Limb (tissue), 2 donors: ENCODE measurements around the gene FREM2.
A peak's percentile ranks its signal among the peaks of the same experiment; 100 is the strongest.

Experiments
- DNase-seq, 2 donors: peaks; one replicate each; pipeline ENCODE4 v3.0.0-alpha.2; 2016; ENCODE audit errors: extremely low spot score in 2 of 2

FREM2 gene

DNA sequence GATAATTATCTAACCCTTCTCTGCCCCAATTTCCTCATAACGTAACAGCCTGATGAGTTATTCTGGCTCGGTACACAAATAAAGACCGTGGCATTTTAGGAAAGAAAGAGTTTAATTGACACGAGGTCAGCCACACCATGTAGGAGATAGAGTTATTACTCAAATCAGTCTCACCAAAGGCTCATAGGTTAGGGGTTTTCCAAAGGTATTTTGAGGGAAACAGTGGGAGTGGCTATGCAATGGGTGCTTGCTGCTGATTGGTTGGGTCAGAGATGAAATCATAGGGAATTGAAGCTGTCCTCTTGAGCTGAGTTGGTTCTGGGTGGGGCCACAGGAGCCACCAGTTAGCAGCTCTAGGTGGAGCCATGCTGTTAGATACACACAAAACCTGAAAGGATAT is 137.5 kb downstream of the FREM2 start:
- DNase-seq, result no peak

- DNase-seq, result no peak
These were observed 139.4 kb downstream of the FREM2 start for GRCh38 chr13:38826182-38826813.

DNA sequence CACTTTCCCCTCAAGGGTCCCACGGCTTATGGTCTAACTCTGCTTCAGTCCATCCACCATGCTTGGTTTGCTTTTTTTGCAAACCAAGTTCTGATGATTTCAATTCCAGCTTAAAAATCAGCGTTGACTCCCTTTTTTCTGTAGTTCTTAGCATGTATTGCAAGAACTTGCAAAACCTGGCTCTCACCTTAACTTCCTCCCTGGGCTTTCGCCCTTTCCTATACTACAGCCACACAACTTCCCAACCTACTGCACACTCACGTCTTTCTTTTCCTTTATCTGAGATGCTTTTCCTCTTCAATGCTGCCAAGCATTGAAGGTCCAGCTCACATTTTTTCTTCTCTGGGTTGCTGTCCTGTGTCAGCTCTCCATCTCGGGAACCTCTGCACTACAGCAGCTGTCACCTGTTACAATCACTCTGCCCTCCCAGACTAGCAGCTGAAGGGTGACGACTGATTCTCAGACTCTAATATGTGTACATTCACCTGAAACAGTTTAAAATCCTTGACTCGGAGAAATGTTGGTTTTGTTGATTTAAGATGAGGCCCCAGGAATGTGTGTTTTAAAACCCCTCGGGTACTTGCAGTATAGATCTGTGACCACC is 143.7 kb downstream of the FREM2 start:
- DNase-seq, result peak; percentile 5 to 29

DNA sequence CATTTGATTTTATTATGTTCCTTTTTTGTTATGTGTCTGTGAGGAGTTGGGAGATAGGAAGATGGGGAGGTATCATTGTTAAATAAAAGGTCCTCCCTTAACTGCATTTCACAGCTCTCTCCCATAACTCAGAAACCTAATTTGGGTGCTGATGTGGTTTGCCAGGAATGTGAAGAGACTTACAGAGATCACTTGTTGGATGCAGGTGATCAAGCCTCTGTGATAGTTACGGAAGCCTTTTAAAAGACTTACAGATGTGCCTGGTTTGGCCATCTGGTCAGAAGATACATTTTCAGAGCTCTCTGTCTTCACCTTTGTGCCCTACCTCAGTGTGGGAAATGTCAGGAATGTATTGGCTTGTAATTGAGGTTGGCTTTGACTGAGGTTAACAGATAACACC is 157.7 kb downstream of the FREM2 start:
- DNase-seq, result no peak

GRCh38 chr13:38848360-38848759 is 161.5 kb downstream of the FREM2 start:
- DNase-seq, result no peak

- DNase-seq, result no peak
These were observed 162.4 kb downstream of the FREM2 start for GRCh38 chr13:38849315-38849714.

DNA sequence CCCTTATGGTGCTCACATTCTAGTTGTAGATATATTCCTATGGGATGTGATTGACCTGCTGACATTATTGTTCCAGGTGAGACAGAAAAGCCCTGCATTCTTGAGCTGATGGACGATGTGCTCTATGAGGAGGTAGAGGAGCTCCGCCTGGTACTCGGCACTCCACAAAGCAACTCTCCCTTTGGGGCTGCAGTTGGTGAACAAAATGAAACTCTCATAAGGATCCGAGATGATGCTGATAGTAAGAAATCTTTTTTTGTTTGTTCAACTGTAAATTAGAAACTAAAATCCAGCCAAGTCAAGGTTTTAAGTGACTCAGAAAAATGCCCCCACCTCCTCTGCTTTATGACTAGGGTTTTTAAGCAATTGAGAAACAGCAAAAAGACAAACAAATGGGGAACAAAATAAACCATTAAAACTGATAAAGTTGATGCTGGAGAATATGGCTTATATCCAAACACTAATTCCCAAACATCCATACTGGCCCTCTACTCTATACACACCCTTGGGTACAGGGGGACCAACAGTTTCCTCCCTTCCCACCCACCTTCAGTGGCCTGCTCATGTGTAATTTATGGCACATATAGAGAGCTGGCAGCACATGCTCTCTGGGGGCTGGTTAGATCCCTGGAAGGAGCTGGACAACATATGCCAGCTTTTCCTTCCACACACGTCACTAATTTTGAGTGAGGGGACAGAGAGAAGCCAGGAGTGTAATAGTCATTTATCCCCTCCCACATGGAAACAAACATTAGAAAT is 164.2 kb downstream of the FREM2 start:
- DNase-seq, result no peak

- no peak for DNase-seq
These were observed 167.3 kb downstream of the FREM2 start for GRCh38 chr13:38854226-38854625.

DNA sequence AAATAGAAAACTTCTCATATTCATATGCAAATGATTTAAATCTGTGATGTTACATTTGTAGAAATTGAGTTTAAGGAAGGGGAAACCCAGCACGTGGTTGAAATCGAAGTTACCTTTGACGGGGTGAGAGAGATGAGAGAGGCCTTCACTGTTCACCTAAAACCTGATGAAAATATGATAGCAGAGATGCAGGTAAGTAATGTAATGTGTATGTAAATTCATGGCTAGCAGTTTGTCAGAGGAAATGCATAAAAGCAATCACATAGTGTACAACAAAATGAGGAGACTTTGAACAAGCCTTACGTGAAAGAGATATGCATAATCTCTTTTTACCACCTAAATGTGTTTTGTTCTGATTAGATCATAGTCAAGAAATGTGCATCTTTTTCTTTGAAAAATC is 169.2 kb downstream of the FREM2 start:
- no peak for DNase-seq

GRCh38 chr13:38862443-38862842 is 175.6 kb downstream of the FREM2 start:
- DNase-seq, result no peak

GRCh38 chr13:38863536-38863935 is 176.7 kb downstream of the FREM2 start:
- DNase-seq, result no peak

DNA sequence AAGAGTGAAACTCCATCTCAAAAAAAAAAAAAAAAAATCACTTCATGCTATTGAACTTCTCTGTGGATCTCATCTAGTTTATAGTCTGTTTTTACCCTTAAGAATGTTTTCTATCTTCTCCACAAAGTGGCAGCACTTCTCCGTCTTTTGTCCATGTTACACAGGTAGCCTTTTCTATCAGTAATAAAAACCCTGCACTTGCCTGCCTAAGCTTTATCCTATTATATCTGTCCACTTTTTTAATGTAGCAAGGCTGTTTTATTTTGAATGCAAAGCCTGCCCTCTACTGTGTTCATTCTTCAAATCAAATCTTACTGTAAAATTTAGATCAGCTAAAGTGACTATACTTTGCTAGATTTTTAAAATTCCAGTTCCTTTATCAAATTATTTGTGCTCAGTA is 179.8 kb downstream of the FREM2 start:
- no peak for DNase-seq

DNA sequence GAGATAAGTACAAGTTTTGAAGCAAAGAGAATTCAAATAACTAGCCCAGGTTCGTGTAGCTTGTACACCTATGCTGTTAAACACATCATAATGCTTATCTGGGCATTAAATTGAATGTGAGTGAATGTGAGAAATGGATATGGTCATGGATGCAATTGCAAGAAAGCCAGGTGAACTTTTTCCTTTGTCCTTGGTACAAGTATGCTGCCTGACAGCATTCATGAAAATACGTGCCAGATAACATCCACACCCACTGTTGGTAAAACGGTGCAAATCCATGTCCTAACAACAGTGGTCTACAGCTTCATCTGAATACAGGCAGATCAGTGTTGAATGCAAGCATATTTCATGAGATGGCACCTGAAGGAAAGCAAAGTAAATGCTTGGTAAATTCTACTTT is 181.5 kb downstream of the FREM2 start:
- no peak for DNase-seq

- no peak for DNase-seq
These were observed 182.0 kb downstream of the FREM2 start for GRCh38 chr13:38868870-38869269.

GRCh38 chr13:38871275-38871674 is 184.4 kb downstream of the FREM2 start:
- no peak for DNase-seq

GRCh38 chr13:38872693-38873092 is 185.8 kb downstream of the FREM2 start:
- peak; percentile 29 to 65 for DNase-seq

- DNase-seq, result no peak
These were observed 188.5 kb downstream of the FREM2 start for GRCh38 chr13:38875186-38875875.

GRCh38 chr13:38879278-38879677 is 192.4 kb downstream of the FREM2 start:
- DNase-seq, result no peak

GRCh38 chr13:38879786-38880185 is 192.9 kb downstream of the FREM2 start:
- no peak for DNase-seq

DNA sequence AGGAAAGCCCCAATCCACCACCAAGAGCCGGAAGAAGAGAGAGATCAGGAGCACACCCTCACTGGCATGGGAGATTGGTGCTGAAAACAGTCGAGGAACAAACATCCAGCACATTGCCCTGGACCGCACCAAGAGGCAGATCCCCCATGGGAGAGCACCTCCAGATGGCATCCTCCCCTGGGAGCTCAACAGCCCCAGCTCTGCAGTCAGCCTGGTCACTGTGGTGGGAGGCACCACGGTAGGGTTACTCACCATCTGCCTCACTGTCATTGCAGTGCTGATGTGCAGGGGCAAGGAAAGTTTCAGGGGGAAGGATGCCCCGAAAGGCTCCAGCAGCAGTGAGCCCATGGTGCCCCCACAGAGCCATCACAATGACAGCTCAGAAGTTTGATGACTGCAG is 193.5 kb downstream of the FREM2 start:
- no peak for DNase-seq

DNA sequence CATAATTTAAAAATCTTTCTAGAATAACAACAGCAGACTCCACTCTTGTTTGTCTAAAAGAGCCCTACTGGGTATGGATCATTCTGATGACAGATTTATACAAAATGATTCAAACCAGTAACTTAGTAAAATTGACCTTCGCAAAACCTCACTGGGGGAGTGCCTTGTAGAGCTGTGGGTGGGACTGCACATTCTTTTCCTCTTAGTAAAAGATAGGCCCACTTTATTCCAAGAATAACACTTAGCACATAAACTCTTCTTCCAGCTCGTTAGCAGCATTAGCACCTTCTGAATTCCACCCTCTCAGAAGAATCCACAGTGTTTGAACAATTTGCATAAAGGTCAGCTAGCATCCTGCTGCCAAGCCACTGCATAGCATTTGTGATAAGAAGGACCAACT is 196.9 kb downstream of the FREM2 start:
- DNase-seq, result no peak

DNA sequence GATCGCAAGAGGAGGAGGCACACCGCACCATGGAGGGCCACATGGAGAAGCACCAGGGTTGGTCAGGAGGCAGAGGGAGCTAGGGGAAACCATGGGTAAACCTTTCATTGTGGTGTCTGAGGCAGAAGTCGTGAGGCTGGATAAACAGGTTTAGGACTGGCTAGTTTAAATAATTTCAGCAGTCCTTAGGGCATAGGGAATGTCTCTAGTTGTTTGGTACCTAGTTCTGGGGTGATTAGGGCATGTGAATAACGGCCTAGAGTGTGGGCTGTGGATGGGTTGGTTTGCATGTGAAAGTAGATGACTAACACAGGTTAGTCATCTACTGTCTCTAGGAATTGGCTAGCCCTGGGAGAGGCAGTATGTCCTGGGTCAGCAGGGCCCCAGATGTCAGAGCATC is 201.4 kb downstream of the FREM2 start:
- DNase-seq, result no peak
